Prostate gland (tissue), 2 donors: ENCODE results near the gene CYS1. TPM values are rescaled to one million over a fixed set of nuclear protein-coding genes. Genes with fewer than 3 reads are reported as not detected.

Experiments used
- DNase-seq: peaks from one replicate; pipeline ENCODE4 v3.0.0-alpha.2; 2019; ENCODE audit warnings: low spot score
- H3K27ac ChIP-seq, 2 donors: fragments of 200-600 bp; sonication (generic); 2 replicates each; pipeline ENCODE4 v1.5.1; 2017 to 2019
- H3K27me3 ChIP-seq: fragments of 200-600 bp; sonication (generic); replicated peaks from 2 replicates; pipeline ENCODE4 v1.5.1; 2019; ENCODE audit not compliant: insufficient read depth
- H3K36me3 ChIP-seq, 2 donors: fragments of 200-600 bp; sonication (generic); 1 replicate in 1 of 2; 2 replicates in 1 of 2; pipeline versions ENCODE4 v1.5.1 to v1.8.1; 2017 to 2019
- H3K4me1 ChIP-seq: fragments of 200-600 bp; sonication (generic); replicated peaks from 2 replicates; pipeline ENCODE4 v1.5.1; 2019
- H3K4me3 ChIP-seq, 2 donors: fragments of 200-600 bp; sonication (generic); 2 replicates each; pipeline ENCODE4 v1.5.1; 2017 to 2019
- H3K9me3 ChIP-seq: fragments of 200-600 bp; sonication (generic); 2 replicates; pipeline ENCODE4 v1.5.1; 2017
- POLR2A ChIP-seq: fragments of 450-650 bp; IDR thresholded peaks from one replicate; pipeline ENCODE4 v1.6.1; 2016; ENCODE audit warnings: antibody characterized with exemption, mild to moderate bottlenecking
- POLR2AphosphoS5 ChIP-seq: sonication (generic); formaldehyde crosslinking; IDR thresholded peaks from one replicate; pipeline ENCODE4 v1.6.1; 2017; ENCODE audit warnings: antibody characterized with exemption
- WGBS: methylation state at CpG from one replicate; pipeline ENCODE4 v1.1.5; 2018; 5-methylcytosine and 5-hydroxymethylcytosine counted together
- intact Hi-C: fragments of 100-400 bp; cut with DNase I; formaldehyde crosslinking; loops from one replicate; pipeline ENCODE4 v1.14.2; 2022
- total RNA-seq, 2 donors: library from RNA; depleted of rRNA; stranded (reverse); fragments of >200 nt; gene quantifications; one replicate each; pipeline ENCODE4 v1.1.0, GENCODE V29; 2016
- TF ChIP-seq, protein P1 (sequence below), 4 experiments: fragments of 200-600 bp in 2 of 4; fragments of 450-650 bp in 2 of 4; sonication (generic) in 2 of 4; IDR thresholded peaks; 1 replicate in 3 of 4; 2 replicates in 1 of 4; pipeline ENCODE4 v1.5.1; 2016 to 2019; ENCODE audit warnings: antibody characterized with exemption in 4 of 4, mild to moderate bottlenecking in 2 of 4, moderate library complexity in 2 of 4

CYS1 gene
- total RNA-seq, 2 donors from 2014 or later = 1.5 to 5.2 TPM

DNA sequence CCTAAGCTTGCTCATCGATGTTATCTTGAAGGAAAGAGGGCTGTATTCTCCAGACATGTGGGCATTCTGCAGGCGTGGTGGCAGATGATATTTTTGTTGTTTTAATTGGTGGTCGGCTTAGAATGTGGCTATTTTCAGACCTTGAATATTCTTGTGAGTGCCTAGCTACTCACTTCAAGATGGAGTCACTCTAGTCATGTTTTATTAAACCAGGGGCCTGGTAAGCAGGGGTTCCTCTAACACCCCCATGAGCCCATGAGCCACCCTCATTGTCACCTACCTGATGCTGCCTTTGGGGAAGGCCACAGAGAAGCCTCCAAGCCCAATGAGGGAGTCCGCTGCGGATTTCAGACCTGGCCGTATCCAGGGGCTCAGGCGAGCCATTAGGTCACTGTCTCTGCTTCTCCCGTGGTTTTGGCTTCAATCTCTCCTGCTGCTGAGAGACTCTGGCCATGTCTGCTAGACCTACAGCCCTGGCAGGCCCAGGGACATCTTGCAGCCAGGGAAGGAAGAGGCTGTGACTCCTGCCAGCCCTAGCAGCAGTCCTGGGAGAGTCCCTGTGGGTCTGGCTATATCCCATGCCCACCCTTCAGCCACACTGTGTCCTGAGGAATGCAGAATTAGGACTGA is 53.2 kb downstream of the CYS1 start:
- 87% methylated on average over 8 of the region's 8 CpGs for WGBS
- TF ChIP-seq POLR2A (no peak), POLR2AphosphoS5 (no peak)
- TF ChIP-seq, protein P1, sequence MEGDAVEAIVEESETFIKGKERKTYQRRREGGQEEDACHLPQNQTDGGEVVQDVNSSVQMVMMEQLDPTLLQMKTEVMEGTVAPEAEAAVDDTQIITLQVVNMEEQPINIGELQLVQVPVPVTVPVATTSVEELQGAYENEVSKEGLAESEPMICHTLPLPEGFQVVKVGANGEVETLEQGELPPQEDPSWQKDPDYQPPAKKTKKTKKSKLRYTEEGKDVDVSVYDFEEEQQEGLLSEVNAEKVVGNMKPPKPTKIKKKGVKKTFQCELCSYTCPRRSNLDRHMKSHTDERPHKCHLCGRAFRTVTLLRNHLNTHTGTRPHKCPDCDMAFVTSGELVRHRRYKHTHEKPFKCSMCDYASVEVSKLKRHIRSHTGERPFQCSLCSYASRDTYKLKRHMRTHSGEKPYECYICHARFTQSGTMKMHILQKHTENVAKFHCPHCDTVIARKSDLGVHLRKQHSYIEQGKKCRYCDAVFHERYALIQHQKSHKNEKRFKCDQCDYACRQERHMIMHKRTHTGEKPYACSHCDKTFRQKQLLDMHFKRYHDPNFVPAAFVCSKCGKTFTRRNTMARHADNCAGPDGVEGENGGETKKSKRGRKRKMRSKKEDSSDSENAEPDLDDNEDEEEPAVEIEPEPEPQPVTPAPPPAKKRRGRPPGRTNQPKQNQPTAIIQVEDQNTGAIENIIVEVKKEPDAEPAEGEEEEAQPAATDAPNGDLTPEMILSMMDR (IDR thresholded peaks at IDR 0.05) = no peak

DNA sequence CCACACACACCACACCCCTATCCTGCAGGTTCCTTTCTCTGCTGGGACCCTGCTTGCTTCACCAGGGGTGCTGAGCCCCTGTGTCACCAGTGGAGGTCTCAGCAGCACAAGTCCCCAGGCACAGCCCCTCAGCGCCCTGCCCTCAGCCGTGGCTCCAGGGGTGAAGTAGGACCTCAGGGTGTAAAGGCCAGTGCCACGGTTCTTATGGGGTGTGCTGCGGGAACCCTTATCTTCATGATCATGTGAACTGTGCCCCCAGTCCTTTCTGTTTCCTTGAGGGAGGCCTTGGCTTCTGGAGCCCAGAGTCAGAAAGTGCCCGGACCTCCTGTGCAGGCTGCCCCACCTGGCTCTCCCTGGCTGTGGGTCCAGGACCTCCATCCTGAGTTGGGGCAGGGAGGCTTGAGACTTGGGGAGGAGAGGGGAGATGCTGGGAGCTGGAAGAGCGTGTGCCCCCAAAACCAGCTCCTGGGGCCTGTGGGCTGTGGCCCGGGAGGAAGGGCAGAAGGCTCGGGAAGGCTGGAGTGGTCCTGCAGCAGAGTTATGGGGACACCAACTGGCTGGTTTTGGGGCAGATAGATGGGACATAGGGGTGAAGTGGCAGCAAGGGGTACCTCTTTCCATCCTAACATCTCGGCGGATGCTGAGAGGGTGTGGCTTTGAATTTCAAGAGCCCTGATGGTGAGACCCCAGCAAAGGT is 57.1 kb downstream of the CYS1 start:
- 90% methylated on average over 10 of the region's 10 CpGs for WGBS

More for the DNA sequence above, 53.2 kb downstream of the CYS1 start:
- Histone ChIP-seq H3K36me3 (no peaks in the 10 kb centered on the region), H3K27ac (no peak overlapping the region), H3K9me3 (no peaks in the 10 kb centered on the region), H3K27me3 (no peaks in the 10 kb centered on the region), H3K4me3 (no peak overlapping the region), H3K4me1 (no peaks in the 10 kb centered on the region)
- intact Hi-C loops = no loop called here
- no peak for DNase-seq

DNA sequence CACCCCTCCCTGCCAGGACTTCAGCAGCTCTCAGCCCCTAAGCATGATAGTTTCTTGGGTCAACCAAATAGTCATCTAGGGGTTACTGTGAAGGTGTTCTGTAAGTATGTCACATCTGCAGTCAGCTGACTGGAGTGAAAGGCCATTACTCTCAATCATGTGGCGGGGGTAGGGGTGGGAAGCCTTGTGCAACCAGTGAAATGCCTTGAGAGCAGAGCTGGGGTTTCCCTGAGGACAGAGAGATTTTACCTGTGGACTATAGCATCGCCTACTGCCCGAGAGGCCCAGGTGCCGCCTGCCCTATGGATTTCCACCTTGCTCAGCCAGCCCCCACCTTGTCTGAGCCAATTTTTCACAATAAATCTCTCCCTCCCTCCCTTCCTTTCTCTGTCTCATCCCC is 57.8 kb downstream of the CYS1 start:
- 88% methylated on average over 4 of the region's 4 CpGs for WGBS
- H3K4me3 ChIP-seq = no peak overlapping the region
- H3K36me3 ChIP-seq = no peaks in the 10 kb centered on the region
- DNase-seq = no peak
- intact Hi-C loops = no loop called here
- TF ChIP-seq POLR2A = no peak
- TF ChIP-seq POLR2AphosphoS5 = no peak
- TF ChIP-seq, protein P1 (IDR thresholded peaks at IDR 0.05) = no peak
- H3K9me3 ChIP-seq = no peaks in the 10 kb centered on the region
- no peak overlapping the region for H3K27ac ChIP-seq
- H3K27me3 ChIP-seq = no peaks in the 10 kb centered on the region
- no peaks in the 10 kb centered on the region for H3K4me1 ChIP-seq

More for the DNA sequence above, 57.1 kb downstream of the CYS1 start:
- Histone ChIP-seq H3K27me3 (no peaks in the 10 kb centered on the region), H3K27ac (no peak overlapping the region), H3K36me3 (no peaks in the 10 kb centered on the region), H3K4me1 (no peaks in the 10 kb centered on the region), H3K4me3 (no peak overlapping the region), H3K9me3 (no peaks in the 10 kb centered on the region)
- TF ChIP-seq POLR2A = no peak
- intact Hi-C loops = no loop called here
- no peak for DNase-seq

DNA sequence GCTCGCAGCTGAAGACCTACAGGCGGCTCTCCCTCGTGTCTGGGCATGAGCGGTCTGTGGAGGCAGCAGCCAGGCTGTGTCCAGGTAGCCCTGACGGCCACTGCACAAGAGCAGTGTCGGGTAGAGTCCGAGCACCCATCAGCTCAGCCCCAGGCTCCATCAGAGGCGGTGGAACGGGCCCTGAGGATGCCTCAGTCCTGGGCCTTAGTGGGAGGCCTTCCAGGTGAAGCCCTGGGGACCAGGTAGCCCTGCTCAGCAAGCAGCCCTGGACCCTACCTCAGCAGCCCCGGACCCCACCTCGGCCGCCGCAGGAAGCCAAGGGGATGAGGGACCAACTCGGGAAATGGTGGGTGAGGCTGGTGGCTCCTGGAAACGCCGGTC is 58.2 kb downstream of the CYS1 start:
- Histone ChIP-seq H3K9me3 (no peaks in the 10 kb centered on the region), H3K27ac (no peak overlapping the region), H3K27me3 (no peaks in the 10 kb centered on the region), H3K36me3 (no peaks in the 10 kb centered on the region), H3K4me3 (no peak overlapping the region), H3K4me1 (no peaks in the 10 kb centered on the region)
- 75% methylated on average over 16 of the region's 16 CpGs for WGBS
- no peak for DNase-seq
- intact Hi-C loops = no loop called here
- TF ChIP-seq POLR2AphosphoS5 (no peak), POLR2A (no peak)
- TF ChIP-seq, protein P1 (IDR thresholded peaks at IDR 0.05) = no peak

DNA sequence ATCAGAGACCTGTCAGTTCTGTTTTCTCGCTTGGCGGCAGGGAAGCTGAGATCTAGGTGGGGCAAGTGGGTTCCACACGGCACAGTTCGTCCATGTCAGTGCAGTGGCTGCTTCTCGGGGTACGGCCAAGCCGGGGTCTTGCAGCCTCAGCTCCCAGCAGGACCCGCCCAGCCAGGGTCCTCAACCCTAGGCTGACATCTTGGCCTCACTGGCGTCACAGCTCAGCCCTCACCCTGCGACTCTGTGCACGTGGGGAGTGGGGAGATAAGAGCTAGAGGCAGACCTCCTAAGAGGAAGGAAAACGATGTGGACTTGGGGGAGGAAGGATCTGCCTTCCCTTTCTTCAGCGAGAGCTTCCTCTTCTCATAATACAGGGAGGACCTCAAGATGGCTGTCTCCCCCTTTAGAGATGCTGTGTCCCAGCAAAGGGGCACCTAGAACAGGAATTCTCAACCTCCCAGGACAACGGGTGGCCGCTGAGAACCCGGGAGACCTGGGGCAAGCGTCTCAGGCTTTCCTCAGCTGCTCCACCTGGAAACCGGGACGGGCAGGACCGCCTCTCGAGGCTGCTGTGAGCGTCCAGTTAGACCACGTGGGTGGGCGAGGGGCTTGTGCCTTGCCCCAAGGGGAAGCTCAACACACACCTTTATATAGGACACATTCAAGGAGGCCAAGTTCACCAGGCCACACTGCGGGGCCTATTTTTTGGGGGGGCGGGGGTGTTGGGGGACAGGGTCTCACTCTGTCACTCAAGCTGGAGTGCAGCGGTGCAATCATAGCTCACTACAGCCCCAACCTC is 60.4 kb downstream of the CYS1 start:
- Histone ChIP-seq H3K27ac (no peak overlapping the region), H3K4me1 (no peaks in the 10 kb centered on the region), H3K36me3 (no peaks in the 10 kb centered on the region), H3K9me3 (no peaks in the 10 kb centered on the region), H3K27me3 (no peaks in the 10 kb centered on the region), H3K4me3 (no peak overlapping the region)
- TF ChIP-seq, protein P1 (IDR thresholded peaks at IDR 0.05) = no peak
- WGBS = 85% methylated on average over 27 of the region's 27 CpGs
- no peak for DNase-seq
- intact Hi-C loops = no loop called here
